IMR-90 (cell line): ENCODE data around the gene DCAF15. TPM values are rescaled to one million over a fixed set of nuclear protein-coding genes. Genes with fewer than 3 reads are reported as not detected.

ENCODE experiments used
- ATAC-seq: fragments of 200-7000 bp; cut with Tn5 transposase; 2 replicates; pipeline ENCODE4 v1.9.1; 2020; ENCODE audit warnings: low read depth, mild to moderate bottlenecking, moderate library complexity
- BruUV-seq: library from RNA; stranded (reverse); fragments of 400-500 nt; replicated peaks from 2 replicates; lab custom pipeline; 2021; lab: Mats Ljungman, UMichigan
- CTCF ChIA-PET: fragments of 300-600 bp; formaldehyde crosslinking; extraction: SDS; loops from one replicate; lab custom pipeline; 2021; ENCODE audit warnings: antibody characterized with exemption; lab: Yijun Ruan, JAX
- POLR2A ChIA-PET: fragments of 300-600 bp; sonication (Branson Sonifier 250); formaldehyde crosslinking; loops from one replicate; lab custom pipeline; 2022; ENCODE audit warnings: antibody characterized with exemption; ENCODE audit not compliant: unreplicated experiment; lab: Charles Lee
- DNase-seq: peaks from one replicate; pipeline ENCODE4 v3.0.0; 2013
- H2AFZ ChIP-seq: replicated peaks from 2 replicates; pipeline ENCODE3; 2013; ENCODE audit warnings: low read length, mild to moderate bottlenecking; ENCODE audit not compliant: poor library complexity
- H2AK5ac ChIP-seq: 2 replicates; pipeline ENCODE4 v1.6.1; 2013; ENCODE audit warnings: low read depth, low read length, inconsistent platforms
- H2AK9ac ChIP-seq: replicated peaks from 2 replicates; pipeline ENCODE3; 2013; ENCODE audit warnings: mild to moderate bottlenecking, low read depth, low read length, moderate library complexity; ENCODE audit not compliant: poor library complexity
- H2BK120ac ChIP-seq: 2 replicates; pipeline ENCODE4 v1.6.1; 2013; ENCODE audit warnings: low read depth, low read length, inconsistent platforms
- H2BK15ac ChIP-seq: 3 replicates; pipeline ENCODE4 v1.6.1; 2013; ENCODE audit warnings: low read depth, low read length, inconsistent platforms
- H2BK20ac ChIP-seq: 2 replicates; pipeline ENCODE4 v1.6.1; 2013; ENCODE audit warnings: low read depth, mild to moderate bottlenecking, inconsistent platforms, low read length, moderate library complexity
- H2BK5ac ChIP-seq: 2 replicates; pipeline ENCODE4 v1.6.1; 2013; ENCODE audit warnings: mild to moderate bottlenecking, low read depth, low read length, inconsistent platforms; ENCODE audit not compliant: poor library complexity, severe bottlenecking
- H3K14ac ChIP-seq: replicated peaks from 2 replicates; pipeline ENCODE4 v1.6.1; 2013; ENCODE audit warnings: low read depth, low read length, inconsistent platforms
- H3K18ac ChIP-seq: 2 replicates; pipeline ENCODE4 v1.6.1; 2013; ENCODE audit warnings: low read depth, low read length, control low read depth
- H3K23ac ChIP-seq: 2 replicates; pipeline ENCODE4 v1.6.1; 2013; ENCODE audit warnings: low read depth, low read length, inconsistent platforms
- H3K27ac ChIP-seq: 2 replicates; pipeline ENCODE4 v1.5.1; 2013; ENCODE audit warnings: mild to moderate bottlenecking, control low read depth, low read length; ENCODE audit not compliant: insufficient read depth
- H3K27me3 ChIP-seq: 2 replicates; pipeline ENCODE4 v1.6.1; 2013; ENCODE audit warnings: low read length; ENCODE audit not compliant: control insufficient read depth, insufficient read depth
- H3K36me3 ChIP-seq: 2 replicates; pipeline ENCODE4 v1.6.1; 2013; ENCODE audit warnings: low read length, mixed read lengths; ENCODE audit not compliant: control insufficient read depth, insufficient read depth
- H3K4ac ChIP-seq: 2 replicates; pipeline ENCODE4 v1.6.1; 2013; ENCODE audit warnings: low read depth, low read length, inconsistent platforms
- H3K4me1 ChIP-seq: 2 replicates; pipeline ENCODE4 v1.6.1; 2013; ENCODE audit warnings: low read length, mixed read lengths; ENCODE audit not compliant: control insufficient read depth, insufficient read depth
- H3K4me2 ChIP-seq: 2 replicates; pipeline ENCODE4 v1.6.1; 2013; ENCODE audit warnings: low read depth, mild to moderate bottlenecking, control low read depth, low read length, moderate library complexity
- H3K4me3 ChIP-seq: 2 replicates; pipeline ENCODE4 v1.5.1; 2013; ENCODE audit warnings: low read depth, mild to moderate bottlenecking, control low read depth, low read length, moderate library complexity; ENCODE audit not compliant: insufficient read depth
- H3K56ac ChIP-seq: 2 replicates; pipeline ENCODE4 v1.6.1; 2013; ENCODE audit warnings: low read length, inconsistent platforms; ENCODE audit not compliant: insufficient read depth; ENCODE audit errors: extremely low read depth
- H3K79me1 ChIP-seq, 2 experiments: 2 replicates each; pipeline ENCODE4 v1.6.1; 2013; ENCODE audit warnings: low read length in 2 of 2, inconsistent platforms in 1 of 2, low read depth in 1 of 2
- H3K9ac ChIP-seq: 2 replicates; pipeline ENCODE4 v1.6.1; 2013; ENCODE audit warnings: low read depth, low read length, control low read depth
- H3K9me1 ChIP-seq: 2 replicates; pipeline ENCODE4 v1.6.1; 2013; ENCODE audit warnings: low read length, inconsistent platforms; ENCODE audit not compliant: insufficient read depth
- H3K9me3 ChIP-seq: 2 replicates; pipeline ENCODE4 v1.6.1; 2013; ENCODE audit warnings: low read length; ENCODE audit not compliant: control insufficient read depth, insufficient read depth
- H4K20me1 ChIP-seq: 2 replicates; pipeline ENCODE4 v1.6.1; 2013; ENCODE audit warnings: low read length, inconsistent platforms; ENCODE audit not compliant: insufficient read depth
- H4K5ac ChIP-seq: 2 replicates; pipeline ENCODE4 v1.6.1; 2013; ENCODE audit warnings: mild to moderate bottlenecking, low read depth, low read length, control low read depth
- H4K8ac ChIP-seq, 2 experiments: 2 replicates each; pipeline ENCODE4 v1.6.1; 2013; ENCODE audit warnings: low read depth in 2 of 2, low read length in 2 of 2, control low read depth in 1 of 2, inconsistent platforms in 1 of 2
- H4K91ac ChIP-seq: 2 replicates; pipeline ENCODE4 v1.6.1; 2013; ENCODE audit warnings: low read depth, low read length, inconsistent platforms; ENCODE audit not compliant: insufficient read depth
- FOS ChIP-seq: fragments of 150-350 bp; IDR thresholded peaks from 2 replicates; pipeline ENCODE4 v1.6.1; 2016; ENCODE audit warnings: low read depth, low read length
- MAFK ChIP-seq: IDR thresholded peaks from 2 replicates; pipeline ENCODE4 v1.6.1; 2012; ENCODE audit warnings: low read depth, low read length, improper control_type of control experiment
- POLR2A ChIP-seq: IDR thresholded peaks from 2 replicates; pipeline ENCODE4 v1.6.1; 2012; ENCODE audit warnings: mild to moderate bottlenecking, low read depth, low read length
- WGBS, 2 experiments: methylation state at CpG; one replicate each; pipeline versions ENCODE4 v1.1.5 to v1.1.7; 2013; ENCODE audit warnings: missing lambda C conversion rate in 2 of 2; ENCODE audit not compliant: insufficient read length in 1 of 2; ENCODE audit errors: extremely low coverage in 2 of 2; 5-methylcytosine and 5-hydroxymethylcytosine counted together
- dilution Hi-C: fragments of 300-500 bp; cut with HindIII; formaldehyde crosslinking; loops from one replicate; pipeline ENCODE4 v1.14.3; 2018; ENCODE audit warnings: low sequenced_read_pairs; ENCODE audit not compliant: unreplicated experiment
- in situ Hi-C: fragments of 300-500 bp; cut with MboI; formaldehyde crosslinking; loops from 3 replicates; pipeline ENCODE4 v1.14.3; 2019; ENCODE audit warnings: low sequenced_read_pairs, inconsistent platforms, mixed read lengths
- intact Hi-C: fragments of 100-400 bp; cut with micrococcal nuclease; formaldehyde crosslinking; loops from 2 replicates; pipeline ENCODE4 v1.10.0; 2022
- polyA plus RNA-seq, 3 experiments: library from polyadenylated mRNA; depleted of rRNA; stranded (reverse); fragments of >200 nt; gene quantifications; 2 replicates each; pipeline ENCODE4 v1.2.3, GENCODE V29; 2012; ENCODE audit warnings: low replicate concordance in 1 of 3
- total RNA-seq: library from RNA; depleted of rRNA; stranded (reverse); fragments of >200 nt; gene quantifications from 2 replicates; pipeline ENCODE4 v1.2.3, GENCODE V29; 2012

The DCAF15 gene
- total and polyA plus RNA-seq, 2 of the 4 experiments (the other 2 are of a cell fraction) = 6.8 to 31.0 TPM

GRCh38 chr19:13982773-13983172 is 30.5 kb downstream of the DCAF15 start:
- no peak overlapping the region for H2AK5ac ChIP-seq
- no peak overlapping the region for H2BK15ac ChIP-seq
- H3K27me3 ChIP-seq = no peaks in the 10 kb centered on the region
- no peak overlapping the region for H3K23ac ChIP-seq
- ChIA-PET CTCF (no interaction called here), POLR2A (no interaction called here)
- no peaks in the 10 kb centered on the region for H3K9me3 ChIP-seq
- H3K4ac ChIP-seq = no peak overlapping the region
- H3K14ac ChIP-seq = no peak overlapping the region
- in situ Hi-C loops = no loop called here
- intact Hi-C loops = no loop called here
- no peak overlapping the region for H4K8ac ChIP-seq
- TF ChIP-seq POLR2A (no peak), FOS (no peak), MAFK (no peak)
- BruUV-seq = no TSS peak
- H2AFZ ChIP-seq = no peak overlapping the region
- H4K5ac ChIP-seq = no peak overlapping the region
- no peak overlapping the region for H3K27ac ChIP-seq
- peaks cover 8% of the 10 kb centered on the region; the same call in 1 of the 2 replicates for H3K9me1 ChIP-seq
- ATAC-seq (no peak), DNase-seq (no peak)
- H2BK20ac ChIP-seq = no peak overlapping the region
- dilution Hi-C loops = no loop called here
- no peak overlapping the region for H3K56ac ChIP-seq
- no peak overlapping the region for H3K4me3 ChIP-seq
- no peak overlapping the region for H2BK120ac ChIP-seq
- no peak overlapping the region for H3K4me2 ChIP-seq
- H4K20me1 ChIP-seq = no peaks in the 10 kb centered on the region
- no peak overlapping the region for H2AK9ac ChIP-seq
- no peak overlapping the region for H3K18ac ChIP-seq
- 97% methylated on average over 5 of the region's 9 CpGs; no CpG with 5 or more reads in 1 of the 2 experiments for WGBS, 2 experiments
- H4K91ac ChIP-seq = no peak overlapping the region
- no peak overlapping the region for H3K9ac ChIP-seq
- no peak overlapping the region for H2BK5ac ChIP-seq
- peaks cover 0 to 19% of the 10 kb centered on the region in 2 experiments; a peak in 1 of 4 replicates for H3K79me1 ChIP-seq
- peaks cover 10% of the 10 kb centered on the region for H3K4me1 ChIP-seq
- H3K36me3 ChIP-seq = peaks cover 9% of the 10 kb centered on the region; the same call in 1 of the 2 replicates
